ENCODE results near the gene RAE1. TPM values are rescaled to one million over a fixed set of nuclear protein-coding genes. Genes with fewer than 3 reads are reported as not detected.

Gene RAE1
- total and polyA plus RNA-seq, 7 donors, result 9.1 to 23.6 (median 14.7) TPM

GRCh38 chr20:57323034-57323433 is 28.0 kb upstream of the RAE1 start:
- no peak for TF ChIP-seq CTCF (IDR thresholded peaks at IDR 0.05)
- H3K27ac ChIP-seq, result no peak overlapping the region
- DNase-seq, result peak; percentile 37 to 53
- intact Hi-C loops (cut with DNase I), result no loop called here
- no peak overlapping the region for H3K4me3 ChIP-seq
- no peak for ATAC-seq
- peaks cover 0 to 30% (median 0%) of the 10 kb centered on the region in 3 donors for H3K27me3 ChIP-seq (ENCODE audit: insufficient read depth in 3 of 3, low read length in 2 of 3)
- H3K36me3 ChIP-seq (ENCODE audit: insufficient read depth in 1 of 2, low read depth in 1 of 2), result no peaks in the 10 kb centered on the region
- no peaks in the 10 kb centered on the region for H3K4me1 ChIP-seq
- no peaks in the 10 kb centered on the region for H3K9me3 ChIP-seq
- 14 to 19% (median 18%) methylated on average over 6 of the region's 6 CpGs for WGBS, 3 donors

GRCh38 chr20:57325632-57326356 is 25.3 kb upstream of the RAE1 start:
- Histone ChIP-seq H3K4me1 (no peaks in the 10 kb centered on the region), H3K36me3 (ENCODE audit: insufficient read depth in 1 of 2, low read depth in 1 of 2) (no peaks in the 10 kb centered on the region), H3K4me3 (no peak overlapping the region), H3K27me3 (ENCODE audit: insufficient read depth in 3 of 3, low read length in 2 of 3) (peaks cover 0 to 28% (median 0%) of the 10 kb centered on the region in 3 donors), H3K9me3 (no peaks in the 10 kb centered on the region), H3K27ac (no peak overlapping the region)
- ATAC-seq (no peak), DNase-seq (no peak)
- WGBS, 3 donors, result 88 to 90% (median 90%) methylated on average over 12 of the region's 12 CpGs
- no peak for TF ChIP-seq CTCF (IDR thresholded peaks at IDR 0.05)
- intact Hi-C loops (cut with DNase I), result no loop called here

- Histone ChIP-seq H3K4me3 (no peak overlapping the region), H3K27ac (no peak overlapping the region), H3K36me3 (ENCODE audit: insufficient read depth in 1 of 2, low read depth in 1 of 2) (no peaks in the 10 kb centered on the region), H3K27me3 (ENCODE audit: insufficient read depth in 3 of 3, low read length in 2 of 3) (peaks cover 0 to 37% (median under 1%) of the 10 kb centered on the region in 3 donors), H3K4me1 (no peaks in the 10 kb centered on the region), H3K9me3 (no peaks in the 10 kb centered on the region)
- ATAC-seq (no peak), DNase-seq (no peak)
- no peak for TF ChIP-seq CTCF (IDR thresholded peaks at IDR 0.05)
- 57 to 61% (median 60%) methylated on average over 8 of the region's 8 CpGs for WGBS, 3 donors
- intact Hi-C loops (cut with DNase I), result no loop called here
Observed at GRCh38 chr20:57326667-57327455, 24.2 kb upstream of the RAE1 start.

- Histone ChIP-seq H3K27ac (no peak overlapping the region), H3K4me3 (no peak overlapping the region), H3K36me3 (ENCODE audit: insufficient read depth in 1 of 2, low read depth in 1 of 2) (no peaks in the 10 kb centered on the region), H3K27me3 (ENCODE audit: insufficient read depth in 3 of 3, low read length in 2 of 3) (peaks cover 0 to 31% (median 2%) of the 10 kb centered on the region in 3 donors), H3K4me1 (no peaks in the 10 kb centered on the region), H3K9me3 (no peaks in the 10 kb centered on the region)
- TF ChIP-seq CTCF (IDR thresholded peaks at IDR 0.05), result no peak
- DNase-seq (no peak), ATAC-seq (no peak)
- WGBS, 3 donors, result 66 to 75% (median 68%) methylated on average over 6 of the region's 6 CpGs
- intact Hi-C loops (cut with DNase I), result no loop called here
Observed at GRCh38 chr20:57327820-57328219, 23.2 kb upstream of the RAE1 start.
